ENCODE data around the gene MRAP2. TPM values are rescaled to one million over a fixed set of nuclear protein-coding genes. Genes with fewer than 3 reads are reported as not detected.
"Not testable (repeated sequence)": the region's sequence is repeated elsewhere in the genome, so short reads cannot be mapped to it uniquely, and the experiment has no call there.

Gene MRAP2
- total RNA-seq, 1 experiment from 2014 or later = 1.4 TPM

- CTCF ChIA-PET = no interaction called here
- no peaks in the 10 kb centered on the region; the same call in 1 of the 2 replicates for H3K9me3 ChIP-seq
- no peaks in the 10 kb centered on the region for H3K27me3 Mint-ChIP-seq (ENCODE audit: insufficient read depth, unreplicated experiment)
Measured at GRCh38 chr6:84103029-84103428, 69.5 kb downstream of the MRAP2 start.

GRCh38 chr6:84105215-84105924 is 71.8 kb downstream of the MRAP2 start:
- H3K4me1 ChIP-seq; CTCF ChIA-PET; H3K9me3 Mint-ChIP-seq (ENCODE audit: unreplicated experiment); H3K9me3 ChIP-seq; intact Hi-C loops (cut with micrococcal nuclease; ENCODE audit: unreplicated experiment); POLR2A ChIA-PET; H3K27me3 Mint-ChIP-seq (ENCODE audit: insufficient read depth, unreplicated experiment); H3K36me3 ChIP-seq (ENCODE audit: control insufficient read depth, insufficient read depth, low read length); BruUV-seq (replicated peaks); H3K4me3 ChIP-seq (ENCODE audit: low read depth, low read length); H3K36me3 Mint-ChIP-seq (ENCODE audit: insufficient read depth, unreplicated experiment); H3K27me3 ChIP-seq (replicated peaks; ENCODE audit: control insufficient read depth, insufficient read depth, low read length); H3K27ac Mint-ChIP-seq (ENCODE audit: unreplicated experiment); H3K4me3 Mint-ChIP-seq (ENCODE audit: unreplicated experiment); H3K4me1 Mint-ChIP-seq (ENCODE audit: low read depth, unreplicated experiment); DNase-seq: not testable (repeated sequence)

More at GRCh38 chr6:84103029-84103428, 69.5 kb downstream of the MRAP2 start:
- H3K4me3 Mint-ChIP-seq (ENCODE audit: unreplicated experiment) = no peak overlapping the region
- intact Hi-C loops (cut with micrococcal nuclease; ENCODE audit: unreplicated experiment) = no loop called here
- Histone ChIP-seq H3K27me3 (replicated peaks; ENCODE audit: control insufficient read depth, insufficient read depth, low read length) (no peaks in the 10 kb centered on the region), H3K36me3 (ENCODE audit: control insufficient read depth, insufficient read depth, low read length) (no peaks in the 10 kb centered on the region), H3K4me1 (no peaks in the 10 kb centered on the region), H3K4me3 (ENCODE audit: low read depth, low read length) (no peak overlapping the region)
- no peaks in the 10 kb centered on the region for H3K4me1 Mint-ChIP-seq (ENCODE audit: low read depth, unreplicated experiment)
- TF ChIP-seq CTCF (IDR thresholded peaks at IDR 0.05; ENCODE audit: insufficient read depth in 1 of 2, low read depth in 1 of 2, low read length in 1 of 2, severe bottlenecking in 1 of 2, unreplicated experiment in 1 of 2) = no peak
- H3K27ac Mint-ChIP-seq (ENCODE audit: unreplicated experiment) = no peak overlapping the region
- no peak for DNase-seq
- no peaks in the 10 kb centered on the region for H3K36me3 Mint-ChIP-seq (ENCODE audit: insufficient read depth, unreplicated experiment)
- BruUV-seq (replicated peaks) = no TSS peak
- POLR2A ChIA-PET = no interaction called here
- H3K9me3 Mint-ChIP-seq (ENCODE audit: unreplicated experiment) = no peaks in the 10 kb centered on the region

GRCh38 chr6:84107495-84107894 is 73.9 kb downstream of the MRAP2 start:
- BruUV-seq (replicated peaks) = no TSS peak
- no peaks in the 10 kb centered on the region for H3K27me3 ChIP-seq (replicated peaks; ENCODE audit: control insufficient read depth, insufficient read depth, low read length)
- no peaks in the 10 kb centered on the region; the same call in 1 of the 2 replicates for H3K9me3 ChIP-seq
- no peak for DNase-seq
- no peak overlapping the region for H3K4me3 ChIP-seq (ENCODE audit: low read depth, low read length)
- Mint-ChIP-seq H3K27ac (ENCODE audit: unreplicated experiment) (no peak overlapping the region), H3K4me3 (ENCODE audit: unreplicated experiment) (no peak overlapping the region), H3K9me3 (ENCODE audit: unreplicated experiment) (no peaks in the 10 kb centered on the region), H3K27me3 (ENCODE audit: insufficient read depth, unreplicated experiment) (peaks cover 2% of the 10 kb centered on the region), H3K36me3 (ENCODE audit: insufficient read depth, unreplicated experiment) (no peaks in the 10 kb centered on the region), H3K4me1 (ENCODE audit: low read depth, unreplicated experiment) (no peaks in the 10 kb centered on the region)
- intact Hi-C loops (cut with micrococcal nuclease; ENCODE audit: unreplicated experiment) = no loop called here
- no peaks in the 10 kb centered on the region for H3K4me1 ChIP-seq
- TF ChIP-seq CTCF (IDR thresholded peaks at IDR 0.05; ENCODE audit: insufficient read depth in 1 of 2, low read depth in 1 of 2, low read length in 1 of 2, severe bottlenecking in 1 of 2, unreplicated experiment in 1 of 2) = no peak
- POLR2A ChIA-PET = no interaction called here
- CTCF ChIA-PET = no interaction called here
- no peaks in the 10 kb centered on the region for H3K36me3 ChIP-seq (ENCODE audit: control insufficient read depth, insufficient read depth, low read length)

- H3K36me3 ChIP-seq (ENCODE audit: control insufficient read depth, insufficient read depth, low read length); intact Hi-C loops (cut with micrococcal nuclease; ENCODE audit: unreplicated experiment); H3K27me3 Mint-ChIP-seq (ENCODE audit: insufficient read depth, unreplicated experiment); H3K4me3 Mint-ChIP-seq (ENCODE audit: unreplicated experiment); POLR2A ChIA-PET; H3K4me1 ChIP-seq; H3K9me3 Mint-ChIP-seq (ENCODE audit: unreplicated experiment); H3K27ac Mint-ChIP-seq (ENCODE audit: unreplicated experiment); H3K9me3 ChIP-seq; H3K27me3 ChIP-seq (replicated peaks; ENCODE audit: control insufficient read depth, insufficient read depth, low read length); H3K4me3 ChIP-seq (ENCODE audit: low read depth, low read length); H3K4me1 Mint-ChIP-seq (ENCODE audit: low read depth, unreplicated experiment); DNase-seq; H3K36me3 Mint-ChIP-seq (ENCODE audit: insufficient read depth, unreplicated experiment); BruUV-seq (replicated peaks); CTCF ChIA-PET: not testable (repeated sequence)
Measured at GRCh38 chr6:84111351-84111750, 77.8 kb downstream of the MRAP2 start.

- CTCF ChIA-PET, POLR2A ChIA-PET: not testable (repeated sequence)
Measured at GRCh38 chr6:84114933-84115594, 81.5 kb downstream of the MRAP2 start.

More at GRCh38 chr6:84114933-84115594, 81.5 kb downstream of the MRAP2 start:
- H3K9me3 Mint-ChIP-seq (ENCODE audit: unreplicated experiment) = peaks cover 15% of the 10 kb centered on the region
- DNase-seq; H3K36me3 Mint-ChIP-seq (ENCODE audit: insufficient read depth, unreplicated experiment); H3K9me3 ChIP-seq; H3K27me3 ChIP-seq (replicated peaks; ENCODE audit: control insufficient read depth, insufficient read depth, low read length); H3K4me1 ChIP-seq; H3K36me3 ChIP-seq (ENCODE audit: control insufficient read depth, insufficient read depth, low read length); H3K27ac Mint-ChIP-seq (ENCODE audit: unreplicated experiment); H3K4me1 Mint-ChIP-seq (ENCODE audit: low read depth, unreplicated experiment); H3K4me3 Mint-ChIP-seq (ENCODE audit: unreplicated experiment); H3K27me3 Mint-ChIP-seq (ENCODE audit: insufficient read depth, unreplicated experiment); intact Hi-C loops (cut with micrococcal nuclease; ENCODE audit: unreplicated experiment); H3K4me3 ChIP-seq (ENCODE audit: low read depth, low read length); BruUV-seq (replicated peaks): not testable (repeated sequence)

All from Caco-2 (cell line).